ENCODE data around the gene HTR1E. TPM values are rescaled to one million over a fixed set of nuclear protein-coding genes. Genes with fewer than 3 reads are reported as not detected.
"Not testable (repeated sequence)": the region's sequence is repeated elsewhere in the genome, so short reads cannot be mapped to it uniquely, and the experiment has no call there.

Gene HTR1E
- total and polyA plus RNA-seq, 4 donors, result not detected

DNA sequence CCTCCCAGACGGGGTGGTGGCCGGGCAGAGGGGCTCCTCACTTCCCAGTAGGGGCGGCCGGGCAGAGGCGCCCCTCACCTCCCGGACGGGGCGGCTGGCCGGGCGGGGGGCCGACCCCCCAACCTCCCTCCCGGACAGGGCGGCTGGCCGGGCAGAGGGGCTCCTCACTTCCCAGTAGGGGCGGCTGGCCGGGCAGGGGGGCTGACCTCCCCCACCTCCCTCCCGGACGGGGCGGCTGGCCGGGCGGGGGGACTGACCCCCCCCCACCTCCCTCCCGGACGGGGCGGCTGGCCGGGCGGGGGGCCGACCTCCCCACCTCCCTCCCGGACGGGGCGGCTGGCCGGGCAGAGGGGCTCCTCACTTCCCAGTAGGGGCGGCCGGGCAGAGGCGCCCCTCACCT, 72.3 kb downstream of the HTR1E start:
- WGBS, 2 donors, result 93 to 98% methylated on average over 13 to 23 of the region's 34 CpGs
- H3K36me3 ChIP-seq (ENCODE audit: control insufficient read depth in 1 of 2, insufficient read depth in 2 of 2, low read length in 1 of 2); H3K4me1 ChIP-seq (ENCODE audit: control insufficient read depth in 1 of 2, insufficient read depth in 2 of 2, low read length in 2 of 2); H3K9me3 ChIP-seq (ENCODE audit: control insufficient read depth, low read length); ATAC-seq (ENCODE audit: low FRiP score); intact Hi-C loops (cut with DNase I); H3K27ac ChIP-seq (ENCODE audit: low read depth in 1 of 2, low read length in 2 of 2); H3K27me3 ChIP-seq (ENCODE audit: control insufficient read depth in 1 of 2, insufficient read depth in 2 of 2, low read length in 1 of 2); H3K4me3 ChIP-seq (ENCODE audit: low read length in 2 of 2); DNase-seq: not testable (repeated sequence)

- H3K9me3 ChIP-seq (ENCODE audit: control insufficient read depth, low read length), result peaks cover 1% of the 10 kb centered on the region
- intact Hi-C loops (cut with DNase I), result no loop called here
- no peak for DNase-seq
- WGBS, 2 donors, result 92% methylated on average over 3 of the region's 3 CpGs
- no peak overlapping the region for H3K27ac ChIP-seq (ENCODE audit: low read depth in 1 of 2, low read length in 2 of 2)
- H3K36me3 ChIP-seq (ENCODE audit: control insufficient read depth in 1 of 2, insufficient read depth in 2 of 2, low read length in 1 of 2), result no peaks in the 10 kb centered on the region
- ATAC-seq (ENCODE audit: low FRiP score), result no peak
- H3K4me1 ChIP-seq (ENCODE audit: control insufficient read depth in 1 of 2, insufficient read depth in 2 of 2, low read length in 2 of 2), result no peaks in the 10 kb centered on the region
- no peak overlapping the region for H3K4me3 ChIP-seq (ENCODE audit: low read length in 2 of 2)
- no peaks in the 10 kb centered on the region for H3K27me3 ChIP-seq (ENCODE audit: control insufficient read depth in 1 of 2, insufficient read depth in 2 of 2, low read length in 1 of 2)
These were observed 74.7 kb downstream of the HTR1E start for GRCh38 chr6:87012035-87012434.

DNA sequence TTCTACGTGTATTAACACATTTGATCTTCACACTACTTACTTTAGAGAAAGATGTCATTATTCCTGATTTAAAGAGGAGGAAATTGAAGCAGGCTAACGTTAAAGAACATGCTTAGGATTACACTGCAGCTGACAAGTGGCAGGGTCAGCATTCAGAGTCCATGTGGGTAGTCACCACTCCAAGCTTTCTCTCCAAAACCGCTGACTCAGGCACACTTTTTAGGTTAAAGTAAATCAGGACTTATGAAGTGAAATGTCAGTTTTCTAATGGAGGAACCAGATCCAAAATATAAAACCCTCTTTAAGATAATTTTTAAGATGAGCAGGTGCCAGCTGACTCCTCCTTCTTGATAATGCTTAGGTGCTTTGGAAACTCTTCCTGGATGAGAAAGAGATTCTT, 75.4 kb downstream of the HTR1E start:
- no peak for ATAC-seq (ENCODE audit: low FRiP score)
- Histone ChIP-seq H3K27ac (ENCODE audit: low read depth in 1 of 2, low read length in 2 of 2) (no peak overlapping the region), H3K27me3 (ENCODE audit: control insufficient read depth in 1 of 2, insufficient read depth in 2 of 2, low read length in 1 of 2) (no peaks in the 10 kb centered on the region), H3K4me1 (ENCODE audit: control insufficient read depth in 1 of 2, insufficient read depth in 2 of 2, low read length in 2 of 2) (no peaks in the 10 kb centered on the region), H3K36me3 (ENCODE audit: control insufficient read depth in 1 of 2, insufficient read depth in 2 of 2, low read length in 1 of 2) (no peaks in the 10 kb centered on the region), H3K9me3 (ENCODE audit: control insufficient read depth, low read length) (peaks cover 1% of the 10 kb centered on the region), H3K4me3 (ENCODE audit: low read length in 2 of 2) (no peak overlapping the region)
- no peak for DNase-seq
- 56 to 58% methylated on average over 3 of the region's 3 CpGs for WGBS, 2 donors
- intact Hi-C loops (cut with DNase I), result no loop called here

- Histone ChIP-seq H3K36me3 (ENCODE audit: control insufficient read depth in 1 of 2, insufficient read depth in 2 of 2, low read length in 1 of 2) (no peaks in the 10 kb centered on the region), H3K4me3 (ENCODE audit: low read length in 2 of 2) (no peak overlapping the region), H3K27me3 (ENCODE audit: control insufficient read depth in 1 of 2, insufficient read depth in 2 of 2, low read length in 1 of 2) (no peaks in the 10 kb centered on the region), H3K27ac (ENCODE audit: low read depth in 1 of 2, low read length in 2 of 2) (no peak overlapping the region), H3K4me1 (ENCODE audit: control insufficient read depth in 1 of 2, insufficient read depth in 2 of 2, low read length in 2 of 2) (no peaks in the 10 kb centered on the region), H3K9me3 (ENCODE audit: control insufficient read depth, low read length) (peaks cover 1% of the 10 kb centered on the region)
- DNase-seq, result no peak
- intact Hi-C loops (cut with DNase I), result no loop called here
- no peak for ATAC-seq (ENCODE audit: low FRiP score)
- WGBS, 2 donors, result 42 to 48% methylated on average over 2 of the region's 2 CpGs
These were observed 79.4 kb downstream of the HTR1E start for GRCh38 chr6:87016772-87017171.

GRCh38 chr6:87027021-87027420, 89.7 kb downstream of the HTR1E start:
- no peak for DNase-seq
- no peaks in the 10 kb centered on the region for H3K27me3 ChIP-seq (ENCODE audit: control insufficient read depth in 1 of 2, insufficient read depth in 2 of 2, low read length in 1 of 2)
- H3K27ac ChIP-seq (ENCODE audit: low read depth in 1 of 2, low read length in 2 of 2), result no peak overlapping the region
- H3K36me3 ChIP-seq (ENCODE audit: control insufficient read depth in 1 of 2, insufficient read depth in 2 of 2, low read length in 1 of 2), result no peaks in the 10 kb centered on the region
- H3K9me3 ChIP-seq (ENCODE audit: control insufficient read depth, low read length), result no peaks in the 10 kb centered on the region
- intact Hi-C loops (cut with DNase I), result no loop called here
- H3K4me3 ChIP-seq (ENCODE audit: low read length in 2 of 2), result no peak overlapping the region
- H3K4me1 ChIP-seq (ENCODE audit: control insufficient read depth in 1 of 2, insufficient read depth in 2 of 2, low read length in 2 of 2), result no peaks in the 10 kb centered on the region
- WGBS, 2 donors, result 49 to 54% methylated on average over 2 of the region's 2 CpGs
- no peak for ATAC-seq (ENCODE audit: low FRiP score)

DNA sequence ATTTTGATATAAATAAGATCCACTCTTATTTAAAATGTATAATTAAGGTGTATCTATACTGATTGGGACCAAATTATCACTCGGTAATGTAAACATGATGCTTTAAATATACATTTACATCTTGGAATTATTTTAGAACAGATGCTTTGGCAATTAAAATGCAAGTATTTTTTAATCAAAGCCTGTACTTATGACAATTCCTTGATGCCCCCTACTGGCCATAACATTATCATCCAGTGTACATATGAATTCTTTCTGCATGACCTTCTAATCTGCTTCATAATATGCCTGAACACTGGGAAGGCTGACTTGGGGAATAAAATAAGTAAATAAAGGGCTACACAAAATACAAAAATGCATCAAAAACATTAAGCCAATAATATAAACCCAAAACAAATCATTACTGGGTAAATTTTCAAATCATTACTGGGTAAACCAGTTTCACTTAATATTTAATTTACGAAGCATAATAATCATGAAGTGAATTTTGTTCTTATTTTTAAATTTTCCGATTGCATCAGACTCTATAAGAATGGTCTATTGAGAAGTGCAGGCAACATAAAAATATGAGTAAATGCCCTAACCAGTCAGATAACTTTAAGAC, 92.5 kb downstream of the HTR1E start:
- DNase-seq (no peak), ATAC-seq (ENCODE audit: low FRiP score) (no peak)
- Histone ChIP-seq H3K36me3 (ENCODE audit: control insufficient read depth in 1 of 2, insufficient read depth in 2 of 2, low read length in 1 of 2) (no peaks in the 10 kb centered on the region), H3K27me3 (ENCODE audit: control insufficient read depth in 1 of 2, insufficient read depth in 2 of 2, low read length in 1 of 2) (no peaks in the 10 kb centered on the region), H3K4me1 (ENCODE audit: control insufficient read depth in 1 of 2, insufficient read depth in 2 of 2, low read length in 2 of 2) (no peaks in the 10 kb centered on the region), H3K9me3 (ENCODE audit: control insufficient read depth, low read length) (no peaks in the 10 kb centered on the region), H3K4me3 (ENCODE audit: low read length in 2 of 2) (no peak overlapping the region), H3K27ac (ENCODE audit: low read depth in 1 of 2, low read length in 2 of 2) (no peak overlapping the region)
- intact Hi-C loops (cut with DNase I), result no loop called here
- 76% methylated on average over 3 of the region's 3 CpGs for WGBS, 2 donors

DNA sequence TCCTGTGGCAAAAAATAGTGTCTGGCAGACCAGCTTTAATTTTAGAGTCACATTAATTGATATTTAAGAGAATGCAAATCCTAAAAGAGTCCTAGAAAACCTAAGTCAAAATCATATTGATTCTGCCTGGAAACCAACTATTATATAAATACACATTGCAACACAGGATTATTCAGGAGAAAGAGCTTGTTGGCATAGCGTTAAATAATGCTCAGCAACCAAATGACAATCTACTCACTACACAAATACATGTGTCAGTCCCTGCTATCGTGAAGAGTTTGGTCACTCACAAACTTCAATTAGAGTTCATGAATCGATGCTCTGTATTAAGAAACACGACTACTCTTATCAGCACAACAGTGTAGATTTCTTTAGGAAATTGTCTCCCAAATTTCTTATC, 103.4 kb downstream of the HTR1E start:
- Histone ChIP-seq H3K4me1 (ENCODE audit: control insufficient read depth in 1 of 2, insufficient read depth in 2 of 2, low read length in 2 of 2) (no peaks in the 10 kb centered on the region), H3K27ac (ENCODE audit: low read depth in 1 of 2, low read length in 2 of 2) (no peak overlapping the region), H3K9me3 (ENCODE audit: control insufficient read depth, low read length) (peaks cover 7% of the 10 kb centered on the region), H3K4me3 (ENCODE audit: low read length in 2 of 2) (no peak overlapping the region), H3K27me3 (ENCODE audit: control insufficient read depth in 1 of 2, insufficient read depth in 2 of 2, low read length in 1 of 2) (peaks cover 0 to 1% of the 10 kb centered on the region in 2 donors), H3K36me3 (ENCODE audit: control insufficient read depth in 1 of 2, insufficient read depth in 2 of 2, low read length in 1 of 2) (no peaks in the 10 kb centered on the region)
- 81 to 86% methylated on average over 4 of the region's 4 CpGs for WGBS, 2 donors
- no peak for ATAC-seq (ENCODE audit: low FRiP score)
- intact Hi-C loops (cut with DNase I), result no loop called here
- no peak for DNase-seq

DNA sequence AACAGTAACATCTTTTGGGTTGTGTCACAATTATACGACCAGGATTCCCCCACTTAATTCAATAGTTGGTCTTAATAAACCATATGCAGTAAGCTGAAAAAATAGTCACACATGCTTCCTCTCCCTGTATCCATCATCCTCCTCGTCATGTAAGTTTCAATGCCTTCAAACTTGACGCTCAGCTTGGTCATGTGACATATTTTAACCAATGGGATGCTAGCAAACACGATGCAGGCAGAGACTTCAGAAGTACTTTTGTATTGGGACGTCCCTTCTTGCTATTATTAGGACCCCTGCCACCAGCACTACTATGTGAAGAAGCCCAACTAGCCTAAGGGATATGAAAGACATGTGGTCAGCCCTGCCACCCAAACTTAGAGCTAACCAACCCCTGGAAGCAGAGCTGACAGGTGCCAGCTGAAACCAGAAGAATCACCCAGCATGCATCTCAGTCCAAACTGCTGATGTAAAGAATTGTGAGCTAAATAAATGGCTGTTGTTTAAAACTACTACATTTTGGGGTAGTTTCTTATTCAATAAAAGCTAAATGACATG, 108.3 kb downstream of the HTR1E start:
- no peak overlapping the region for H3K4me3 ChIP-seq (ENCODE audit: low read length in 2 of 2)
- peaks cover 7% of the 10 kb centered on the region for H3K9me3 ChIP-seq (ENCODE audit: control insufficient read depth, low read length)
- no peaks in the 10 kb centered on the region for H3K4me1 ChIP-seq (ENCODE audit: control insufficient read depth in 1 of 2, insufficient read depth in 2 of 2, low read length in 2 of 2)
- ATAC-seq (ENCODE audit: low FRiP score), result no peak
- no peak for DNase-seq
- H3K27me3 ChIP-seq (ENCODE audit: control insufficient read depth in 1 of 2, insufficient read depth in 2 of 2, low read length in 1 of 2), result peaks cover 0 to 1% of the 10 kb centered on the region in 2 donors
- WGBS, 2 donors, result 48 to 56% methylated on average over 5 of the region's 5 CpGs
- H3K27ac ChIP-seq (ENCODE audit: low read depth in 1 of 2, low read length in 2 of 2), result no peak overlapping the region
- intact Hi-C loops (cut with DNase I), result no loop called here
- no peaks in the 10 kb centered on the region for H3K36me3 ChIP-seq (ENCODE audit: control insufficient read depth in 1 of 2, insufficient read depth in 2 of 2, low read length in 1 of 2)

DNA sequence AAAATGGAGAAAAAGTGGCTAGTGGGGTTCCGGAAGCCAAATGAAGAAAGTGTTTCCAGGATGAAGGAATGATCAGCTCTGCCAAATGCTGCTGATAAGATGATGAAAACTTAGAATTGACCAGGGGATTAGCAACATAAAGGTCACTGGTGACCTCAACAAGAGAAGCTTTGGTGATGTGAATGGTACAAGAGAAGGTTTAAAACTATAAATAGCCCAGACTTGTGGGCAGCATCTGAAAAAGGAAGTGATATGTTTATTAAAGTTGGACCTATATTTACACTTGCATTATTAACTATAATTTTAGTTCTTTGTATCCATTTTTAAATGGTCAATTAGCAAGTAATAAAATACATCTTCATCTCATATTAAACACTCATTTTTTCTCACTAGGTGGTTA, 112.5 kb downstream of the HTR1E start:
- no peaks in the 10 kb centered on the region for H3K4me1 ChIP-seq (ENCODE audit: control insufficient read depth in 1 of 2, insufficient read depth in 2 of 2, low read length in 2 of 2)
- WGBS, 2 donors, result 65 to 76% methylated on average over 1 of the region's 1 CpG

More for the DNA sequence above, 112.5 kb downstream of the HTR1E start:
- DNase-seq (no peak), ATAC-seq (ENCODE audit: low FRiP score) (no peak)
- Histone ChIP-seq H3K27ac (ENCODE audit: low read depth in 1 of 2, low read length in 2 of 2) (no peak overlapping the region), H3K4me3 (ENCODE audit: low read length in 2 of 2) (no peak overlapping the region), H3K27me3 (ENCODE audit: control insufficient read depth in 1 of 2, insufficient read depth in 2 of 2, low read length in 1 of 2) (no peaks in the 10 kb centered on the region), H3K36me3 (ENCODE audit: control insufficient read depth in 1 of 2, insufficient read depth in 2 of 2, low read length in 1 of 2) (no peaks in the 10 kb centered on the region), H3K9me3 (ENCODE audit: control insufficient read depth, low read length) (no peaks in the 10 kb centered on the region)
- intact Hi-C loops (cut with DNase I), result no loop called here

All from aorta (tissue), 5 donors.